Endothelial cell of umbilical vein (primary cell): Measurements from ENCODE around the gene ACAD8.

Source experiments
- EZH2 ChIP-seq: IDR thresholded peaks from 2 replicates; pipeline ENCODE4 v1.6.1; 2012; ENCODE audit warnings: borderline replicate concordance, low read depth, mild to moderate bottlenecking, moderate library complexity, low read length, inconsistent platforms; ENCODE audit not compliant: severe bottlenecking
- FOS ChIP-seq: IDR thresholded peaks from 2 replicates; pipeline ENCODE4 v1.6.1; 2011; ENCODE audit warnings: mild to moderate bottlenecking, low read length, moderate library complexity, borderline replicate concordance; ENCODE audit not compliant: insufficient read depth
- JUN ChIP-seq: IDR thresholded peaks from 2 replicates; pipeline ENCODE4 v1.6.1; 2011; ENCODE audit warnings: borderline replicate concordance, low read depth; ENCODE audit not compliant: insufficient read length, insufficient read depth
- POLR2A ChIP-seq: IDR thresholded peaks from 2 replicates; pipeline ENCODE4 v1.6.1; 2012; ENCODE audit warnings: low read depth, mild to moderate bottlenecking, control low read depth, low read length
- POLR2AphosphoS5 ChIP-seq: IDR thresholded peaks from 2 replicates; pipeline ENCODE4 v1.6.1; 2012; ENCODE audit warnings: low read depth, mild to moderate bottlenecking, control low read depth, low read length, moderate library complexity; ENCODE audit not compliant: insufficient read depth
- TF ChIP-seq, protein P1 (sequence below), 2 donors: IDR thresholded peaks; 1 replicate in 1 of 2; 2 replicates in 1 of 2; pipeline ENCODE4 v1.5.1; 2011; ENCODE audit warnings: low read length in 2 of 2, mild to moderate bottlenecking in 2 of 2, moderate library complexity in 2 of 2, control low read depth in 1 of 2, inconsistent platforms in 1 of 2, low read depth in 1 of 2; ENCODE audit not compliant: insufficient read depth in 1 of 2; ENCODE audit errors: extremely low read depth in 1 of 2

DNA sequence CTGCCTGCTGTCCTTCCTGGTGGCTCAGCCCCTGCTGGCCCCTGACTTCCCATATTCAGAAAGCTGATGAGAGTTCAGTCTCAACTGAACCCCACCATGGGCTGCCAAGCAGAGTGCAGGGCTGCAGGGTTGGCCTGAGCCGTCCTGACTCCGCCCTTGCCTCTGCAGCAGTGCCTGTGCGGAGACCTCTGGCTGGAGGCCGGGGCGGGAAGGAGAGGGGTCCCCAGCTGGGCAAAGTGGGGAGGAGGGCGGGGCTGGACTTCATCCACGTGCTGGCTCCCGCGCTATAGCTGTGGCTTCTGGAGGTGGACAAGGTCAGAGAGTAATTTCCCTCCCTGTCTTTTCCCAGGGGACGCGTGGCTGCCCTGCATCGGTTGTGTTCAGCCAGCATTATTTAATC is 36.4 kb downstream of the ACAD8 start:
- TF ChIP-seq, protein P1, sequence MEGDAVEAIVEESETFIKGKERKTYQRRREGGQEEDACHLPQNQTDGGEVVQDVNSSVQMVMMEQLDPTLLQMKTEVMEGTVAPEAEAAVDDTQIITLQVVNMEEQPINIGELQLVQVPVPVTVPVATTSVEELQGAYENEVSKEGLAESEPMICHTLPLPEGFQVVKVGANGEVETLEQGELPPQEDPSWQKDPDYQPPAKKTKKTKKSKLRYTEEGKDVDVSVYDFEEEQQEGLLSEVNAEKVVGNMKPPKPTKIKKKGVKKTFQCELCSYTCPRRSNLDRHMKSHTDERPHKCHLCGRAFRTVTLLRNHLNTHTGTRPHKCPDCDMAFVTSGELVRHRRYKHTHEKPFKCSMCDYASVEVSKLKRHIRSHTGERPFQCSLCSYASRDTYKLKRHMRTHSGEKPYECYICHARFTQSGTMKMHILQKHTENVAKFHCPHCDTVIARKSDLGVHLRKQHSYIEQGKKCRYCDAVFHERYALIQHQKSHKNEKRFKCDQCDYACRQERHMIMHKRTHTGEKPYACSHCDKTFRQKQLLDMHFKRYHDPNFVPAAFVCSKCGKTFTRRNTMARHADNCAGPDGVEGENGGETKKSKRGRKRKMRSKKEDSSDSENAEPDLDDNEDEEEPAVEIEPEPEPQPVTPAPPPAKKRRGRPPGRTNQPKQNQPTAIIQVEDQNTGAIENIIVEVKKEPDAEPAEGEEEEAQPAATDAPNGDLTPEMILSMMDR (IDR thresholded peaks at IDR 0.05; ENCODE audit: extremely low read depth in 1 of 2, insufficient read depth in 1 of 2, low read depth in 1 of 2, low read length in 2 of 2): no peak
- TF ChIP-seq EZH2: no peak
- TF ChIP-seq POLR2AphosphoS5: no peak
- no peak for TF ChIP-seq FOS
- TF ChIP-seq JUN: no peak
- no peak for TF ChIP-seq POLR2A
